ENCODE results near the gene TUBGCP4. TPM values are rescaled to one million over a fixed set of nuclear protein-coding genes. Genes with fewer than 3 reads are reported as not detected.

TUBGCP4 gene
- total and polyA plus RNA-seq, 2 of the 4 experiments (the other 2 are of a cell fraction): 7.9 to 12.7 TPM

- in situ Hi-C loops (cut with MboI; ENCODE audit: low sequenced_read_pairs): no loop called here
- Histone ChIP-seq H3K56ac (ENCODE audit: extremely low read depth, insufficient read depth, low read length) (no peak overlapping the region), H3K23ac (ENCODE audit: low read depth, low read length) (no peak overlapping the region), H2AK5ac (ENCODE audit: low read depth, low read length) (no peak overlapping the region), H4K5ac (ENCODE audit: low read depth, low read length) (no peak overlapping the region), H2AK9ac (replicated peaks; ENCODE audit: low read depth, low read length, poor library complexity) (no peak overlapping the region), H3K4me2 (ENCODE audit: low read depth, low read length) (no peak overlapping the region), H3K27me3 (ENCODE audit: control insufficient read depth, insufficient read depth, low read length) (no peaks in the 10 kb centered on the region), H3K14ac (replicated peaks; ENCODE audit: low read depth, low read length) (no peak overlapping the region), H3K9me3 (ENCODE audit: control insufficient read depth, insufficient read depth, low read length) (no peaks in the 10 kb centered on the region), H3K36me3 (ENCODE audit: control insufficient read depth, insufficient read depth, low read length) (peaks cover 10% of the 10 kb centered on the region), H4K8ac (ENCODE audit: low read depth in 2 of 2, low read length in 2 of 2) (no peak overlapping the region), H2BK120ac (ENCODE audit: low read depth, low read length) (no peak overlapping the region), H4K91ac (ENCODE audit: insufficient read depth, low read depth, low read length) (no peak overlapping the region), H3K18ac (ENCODE audit: low read depth, low read length) (no peak overlapping the region), H3K4me1 (ENCODE audit: control insufficient read depth, insufficient read depth, low read length) (no peaks in the 10 kb centered on the region), H3K4ac (ENCODE audit: low read depth, low read length) (no peak overlapping the region), H2BK5ac (ENCODE audit: low read depth, low read length, poor library complexity, severe bottlenecking) (no peak overlapping the region), H2BK15ac (ENCODE audit: low read depth, low read length) (no peak overlapping the region), H2AFZ (replicated peaks; ENCODE audit: low read length, poor library complexity) (no peak overlapping the region), H4K20me1 (ENCODE audit: insufficient read depth, low read length) (no peaks in the 10 kb centered on the region), H3K9ac (ENCODE audit: low read depth, low read length) (no peak overlapping the region), H2BK20ac (ENCODE audit: low read depth, low read length) (no peak overlapping the region), H3K79me1 (ENCODE audit: low read depth in 1 of 2, low read length in 2 of 2) (no peaks in the 10 kb centered on the region), H3K9me1 (ENCODE audit: insufficient read depth, low read length) (no peaks in the 10 kb centered on the region), H3K27ac (ENCODE audit: insufficient read depth, low read length) (no peak overlapping the region), H3K4me3 (ENCODE audit: insufficient read depth, low read depth, low read length) (no peak overlapping the region)
- dilution Hi-C loops (cut with HindIII; ENCODE audit: low sequenced_read_pairs, unreplicated experiment): no loop called here
- DNase-seq: no peak
- ATAC-seq (ENCODE audit: low read depth): no peak
- no TSS peak for BruUV-seq (replicated peaks)
- POLR2A ChIA-PET (ENCODE audit: unreplicated experiment): no interaction called here
- TF ChIP-seq NFE2L2 (IDR thresholded peaks at IDR 0.05; ENCODE audit: low read depth, low read length) (no peak), RCOR1 (IDR thresholded peaks at IDR 0.05; ENCODE audit: insufficient replicate concordance, low read length) (no peak), RFX5 (IDR thresholded peaks at IDR 0.05; ENCODE audit: low read depth, low read length) (no peak), POLR2A (IDR thresholded peaks at IDR 0.05; ENCODE audit: low read depth, low read length) (no peak)
- intact Hi-C loops (cut with micrococcal nuclease): no loop called here
- WGBS, 2 experiments (ENCODE audit: extremely low coverage in 2 of 2, insufficient read length in 1 of 2): no CpG with 5 or more reads among the region's 3 CpGs
- CTCF ChIA-PET: no interaction called here
These were observed 23.8 kb upstream of the TUBGCP4 start for GRCh38 chr15:43347114-43347513.
